GM12874 (cell line): ENCODE data around the gene MS4A12.

ENCODE experiments used
- TF ChIP-seq, protein P1 (sequence below): IDR thresholded peaks from 2 replicates; pipeline ENCODE4 v1.5.1; 2011; ENCODE audit warnings: low read depth, mild to moderate bottlenecking, control low read depth, low read length, moderate library complexity; ENCODE audit not compliant: insufficient read depth

The MS4A12 gene

DNA sequence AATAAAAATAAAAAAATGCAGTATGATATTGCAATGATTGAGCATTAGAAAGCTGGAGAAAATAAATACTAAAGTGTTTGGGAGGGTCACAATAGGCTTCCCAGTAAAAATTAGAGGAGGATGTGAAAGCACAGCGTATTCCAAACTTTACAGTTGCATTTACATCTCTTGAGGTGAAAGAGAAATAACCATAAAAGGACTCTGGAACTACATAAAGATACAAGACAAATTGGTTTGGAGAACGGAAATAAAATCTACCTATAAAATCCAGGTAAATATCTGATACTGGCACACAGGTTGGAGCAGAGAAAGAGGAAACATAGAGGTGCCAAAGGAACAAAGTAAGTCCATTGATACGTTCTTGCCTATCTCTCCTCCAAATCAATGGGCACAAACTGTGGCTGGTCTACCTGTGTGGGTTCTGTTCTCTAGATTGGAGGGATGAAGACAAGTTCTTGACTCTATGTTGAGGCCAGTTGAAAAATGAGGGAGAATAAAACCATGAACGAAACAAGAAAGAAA is at the start of gene MS4A12:
Gene MS4A12 (plus strand): TSS at position 291 of the 522 bp plus-strand sequence. CDS start 4,541 bp downstream, outside the sequence.
- TF ChIP-seq, protein P1, sequence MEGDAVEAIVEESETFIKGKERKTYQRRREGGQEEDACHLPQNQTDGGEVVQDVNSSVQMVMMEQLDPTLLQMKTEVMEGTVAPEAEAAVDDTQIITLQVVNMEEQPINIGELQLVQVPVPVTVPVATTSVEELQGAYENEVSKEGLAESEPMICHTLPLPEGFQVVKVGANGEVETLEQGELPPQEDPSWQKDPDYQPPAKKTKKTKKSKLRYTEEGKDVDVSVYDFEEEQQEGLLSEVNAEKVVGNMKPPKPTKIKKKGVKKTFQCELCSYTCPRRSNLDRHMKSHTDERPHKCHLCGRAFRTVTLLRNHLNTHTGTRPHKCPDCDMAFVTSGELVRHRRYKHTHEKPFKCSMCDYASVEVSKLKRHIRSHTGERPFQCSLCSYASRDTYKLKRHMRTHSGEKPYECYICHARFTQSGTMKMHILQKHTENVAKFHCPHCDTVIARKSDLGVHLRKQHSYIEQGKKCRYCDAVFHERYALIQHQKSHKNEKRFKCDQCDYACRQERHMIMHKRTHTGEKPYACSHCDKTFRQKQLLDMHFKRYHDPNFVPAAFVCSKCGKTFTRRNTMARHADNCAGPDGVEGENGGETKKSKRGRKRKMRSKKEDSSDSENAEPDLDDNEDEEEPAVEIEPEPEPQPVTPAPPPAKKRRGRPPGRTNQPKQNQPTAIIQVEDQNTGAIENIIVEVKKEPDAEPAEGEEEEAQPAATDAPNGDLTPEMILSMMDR = no peak

- TF ChIP-seq, protein P1 = no peak
Observed at GRCh38 chr11:60447070-60447469, 45.5 kb upstream of the MS4A12 start.

DNA sequence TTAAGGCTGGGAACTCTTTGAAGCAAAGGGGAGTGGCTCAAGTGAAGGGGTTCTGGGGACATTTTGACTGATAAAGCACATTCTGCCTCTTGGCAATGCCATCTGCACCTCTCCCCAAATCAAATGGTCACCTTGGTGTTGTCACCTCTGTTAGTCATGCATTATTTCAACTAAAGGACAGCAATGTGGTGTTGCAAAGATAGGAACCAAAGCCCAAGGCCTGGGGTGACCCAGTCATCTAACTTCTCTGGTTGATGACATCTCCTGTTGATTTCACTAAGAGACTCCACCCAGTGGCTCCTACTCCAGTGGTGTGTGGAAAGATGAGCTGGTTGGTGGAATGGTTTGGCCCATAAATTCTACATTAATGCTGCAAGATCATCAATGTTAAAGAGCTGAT is 44.7 kb upstream of the MS4A12 start:
- TF ChIP-seq, protein P1 = no peak

DNA sequence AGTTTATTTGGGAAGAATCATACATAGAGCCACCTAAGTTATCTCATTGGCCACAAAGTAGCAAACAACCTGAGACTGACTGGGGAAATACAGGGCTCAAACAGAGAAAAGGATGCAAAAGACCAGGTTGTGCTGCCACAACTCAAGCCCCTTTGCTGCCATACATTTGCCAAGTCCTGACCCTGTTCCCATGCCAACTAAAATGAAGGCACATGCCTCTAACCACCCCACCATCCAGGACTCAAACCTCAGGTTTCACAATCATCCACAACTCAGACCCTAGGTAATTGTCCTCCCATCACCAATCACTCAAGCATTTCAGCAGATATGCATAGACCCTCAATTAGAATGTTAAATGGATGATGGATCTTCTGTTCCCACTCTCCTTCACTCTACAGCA is 38.4 kb upstream of the MS4A12 start:
- TF ChIP-seq, protein P1 = no peak

DNA sequence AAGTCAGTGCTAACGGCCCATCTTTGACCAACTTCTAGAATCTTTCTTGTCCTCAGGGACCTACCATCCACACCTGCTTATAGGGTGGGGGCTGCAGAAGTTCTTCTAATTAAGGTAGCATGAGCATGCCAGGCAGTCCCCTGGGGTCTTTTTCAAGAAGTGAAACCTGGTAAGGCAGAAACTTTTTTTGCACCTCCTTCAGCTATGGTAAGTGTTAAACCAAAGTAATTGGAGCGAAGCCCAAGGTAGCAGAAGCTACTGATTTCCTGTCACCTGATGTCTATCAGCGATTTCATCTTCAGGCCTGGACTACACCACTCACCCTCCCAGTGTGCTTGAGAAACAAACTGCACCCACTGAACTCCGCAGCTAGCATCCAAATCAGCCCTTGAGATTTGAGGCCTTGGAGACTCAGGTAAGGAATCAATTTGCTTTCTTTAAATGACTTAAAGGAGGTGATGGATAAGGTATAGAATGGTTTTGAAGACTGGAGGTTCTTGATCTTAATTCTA is 37.0 kb upstream of the MS4A12 start, which contains the start of gene MS4A1:
Gene MS4A1 (plus strand): TSS at position 317 of the 512 bp plus-strand sequence. CDS start 6,528 bp downstream, outside the sequence.
- TF ChIP-seq, protein P1 = no peak

DNA sequence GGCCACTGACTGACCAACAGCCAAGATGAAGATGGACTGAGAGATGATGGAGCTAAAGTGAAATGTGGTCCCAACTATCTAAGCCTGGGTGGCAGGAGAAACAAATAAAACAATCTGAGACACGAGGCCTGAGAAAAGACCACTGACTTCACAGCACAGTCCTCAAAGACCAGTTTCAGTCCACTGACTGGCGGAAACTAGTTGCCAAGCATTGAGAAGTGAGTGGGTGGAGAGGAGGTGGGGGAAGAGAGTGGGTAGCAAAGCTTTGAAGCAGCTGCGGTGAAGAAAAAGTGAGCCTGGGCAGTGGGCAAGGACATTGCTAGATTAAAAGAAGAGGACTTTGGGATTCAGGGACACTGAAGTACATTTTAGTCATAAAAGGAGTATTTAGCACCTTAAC is 35.0 kb upstream of the MS4A12 start:
- TF ChIP-seq, protein P1 = no peak

GRCh38 chr11:60459345-60459744 is 33.2 kb upstream of the MS4A12 start:
- TF ChIP-seq, protein P1 = no peak
